H9 (cell line): ENCODE data around the gene PRPH2. TPM values are rescaled to one million over a fixed set of nuclear protein-coding genes. Genes with fewer than 3 reads are reported as not detected.

Experiments
- DNase-seq: peaks from one replicate; pipeline ENCODE4 v3.0.0-alpha.2; 2017
- H2AFZ ChIP-seq: one replicate; pipeline ENCODE4 v1.6.1; 2013; ENCODE audit warnings: mild to moderate bottlenecking, low read length, control low read depth, moderate library complexity
- H2AK5ac ChIP-seq: 2 replicates; pipeline ENCODE4 v1.6.1; 2013; ENCODE audit warnings: low read length, control low read depth, mixed read lengths; ENCODE audit not compliant: insufficient read length
- H2BK120ac ChIP-seq: one replicate; pipeline ENCODE4 v1.6.1; 2013; ENCODE audit warnings: low read depth, mild to moderate bottlenecking, low read length, control low read depth, inconsistent platforms; ENCODE audit not compliant: poor library complexity, severe bottlenecking
- H2BK12ac ChIP-seq: 2 replicates; pipeline ENCODE4 v1.6.1; 2013; ENCODE audit warnings: low read length, control low read depth, mixed read lengths, low read depth; ENCODE audit not compliant: insufficient read length
- H2BK15ac ChIP-seq: 2 replicates; pipeline ENCODE4 v1.6.1; 2013; ENCODE audit warnings: low read depth, low read length, control low read depth
- H2BK20ac ChIP-seq: one replicate; pipeline ENCODE4 v1.6.1; 2013; ENCODE audit warnings: low read depth, mild to moderate bottlenecking, low read length, control low read depth, inconsistent platforms; ENCODE audit not compliant: poor library complexity, severe bottlenecking
- H2BK5ac ChIP-seq: 2 replicates; pipeline ENCODE4 v1.6.1; 2013; ENCODE audit warnings: low read length, control low read depth, mixed read lengths; ENCODE audit not compliant: insufficient read length
- H3K14ac ChIP-seq: 2 replicates; pipeline ENCODE4 v1.6.1; 2013; ENCODE audit warnings: low read length, control low read depth; ENCODE audit not compliant: insufficient read depth
- H3K18ac ChIP-seq: 2 replicates; pipeline ENCODE4 v1.6.1; 2013; ENCODE audit warnings: low read depth, mild to moderate bottlenecking, mixed read lengths, low read length, control low read depth; ENCODE audit not compliant: insufficient read length
- H3K23ac ChIP-seq: 2 replicates; pipeline ENCODE4 v1.6.1; 2013; ENCODE audit warnings: low read length, control low read depth, mixed read lengths, low read depth; ENCODE audit not compliant: insufficient read length
- H3K23me2 ChIP-seq: 2 replicates; pipeline ENCODE4 v1.6.1; 2013; ENCODE audit warnings: low read depth, mild to moderate bottlenecking, mixed read lengths, low read length, control low read depth; ENCODE audit not compliant: insufficient read length, poor library complexity, severe bottlenecking
- H3K27ac ChIP-seq: 2 replicates; pipeline ENCODE4 v1.5.1; 2013; ENCODE audit warnings: low read length, control low read depth, mixed read lengths, low read depth; ENCODE audit not compliant: insufficient read length
- H3K27me3 ChIP-seq: 2 replicates; pipeline ENCODE4 v1.6.1; 2013; ENCODE audit warnings: low read length, control low read depth, inconsistent platforms; ENCODE audit not compliant: insufficient read depth
- H3K4ac ChIP-seq: 2 replicates; pipeline ENCODE4 v1.6.1; 2013; ENCODE audit warnings: low read depth, mild to moderate bottlenecking, control low read depth, inconsistent platforms, low read length, moderate library complexity
- H3K4me1 ChIP-seq: 2 replicates; pipeline ENCODE4 v1.6.1; 2013; ENCODE audit warnings: low read length, control low read depth, inconsistent platforms; ENCODE audit not compliant: insufficient read depth
- H3K4me2 ChIP-seq: 2 replicates; pipeline ENCODE4 v1.6.1; 2013; ENCODE audit warnings: low read length, control low read depth, mixed read lengths; ENCODE audit not compliant: insufficient read length, insufficient read depth
- H3K56ac ChIP-seq: 2 replicates; pipeline ENCODE4 v1.6.1; 2013; ENCODE audit warnings: low read depth, mild to moderate bottlenecking, mixed read lengths, low read length, control low read depth; ENCODE audit not compliant: insufficient read length
- H3K79me1 ChIP-seq: 2 replicates; pipeline ENCODE4 v1.6.1; 2013; ENCODE audit warnings: low read depth, mild to moderate bottlenecking, moderate library complexity, low read length, control low read depth, inconsistent platforms; ENCODE audit not compliant: insufficient read depth, poor library complexity, severe bottlenecking
- H3K79me2 ChIP-seq: 2 replicates; pipeline ENCODE4 v1.6.1; 2013; ENCODE audit warnings: low read length, control low read depth, inconsistent platforms; ENCODE audit not compliant: insufficient read depth
- H3K9ac ChIP-seq: 2 replicates; pipeline ENCODE4 v1.6.1; 2013; ENCODE audit warnings: low read length, control low read depth, mixed read lengths; ENCODE audit not compliant: insufficient read length; ENCODE audit errors: extremely low read depth
- H3K9me3 ChIP-seq: one replicate; pipeline ENCODE4 v1.6.1; 2013; ENCODE audit warnings: low read depth, low read length, inconsistent platforms; ENCODE audit not compliant: control insufficient read depth
- H3T11ph ChIP-seq: one replicate; pipeline ENCODE4 v1.6.1; 2013; ENCODE audit warnings: mild to moderate bottlenecking, low read length, control low read depth, inconsistent platforms
- H4K20me1 ChIP-seq: one replicate; pipeline ENCODE4 v1.6.1; 2013; ENCODE audit not compliant: control insufficient read depth, insufficient read length, insufficient read depth
- H4K5ac ChIP-seq: 2 replicates; pipeline ENCODE4 v1.6.1; 2013; ENCODE audit warnings: low read depth, mild to moderate bottlenecking, mixed read lengths, low read length, control low read depth; ENCODE audit not compliant: insufficient read length
- H4K8ac ChIP-seq: replicated peaks from 2 replicates; pipeline ENCODE4 v1.6.1; 2013; ENCODE audit warnings: low read length, control low read depth, mixed read lengths, low read depth; ENCODE audit not compliant: insufficient read length
- H4K91ac ChIP-seq: 2 replicates; pipeline ENCODE4 v1.6.1; 2013; ENCODE audit warnings: low read depth, mild to moderate bottlenecking, moderate library complexity, mixed read lengths, low read length, control low read depth; ENCODE audit not compliant: insufficient read length
- H3K27ac Mint-ChIP-seq, 3 experiments: 2 replicates in 2 of 3; 3 replicates in 1 of 3; pipeline ENCODE4 v1.8.0; 2020 to 2021; ENCODE audit warnings: mixed read lengths in 3 of 3, mild to moderate bottlenecking in 1 of 3, moderate library complexity in 1 of 3
- H3K27me3 Mint-ChIP-seq: 2 replicates; pipeline ENCODE4 v1.8.0; 2021; ENCODE audit warnings: low read depth, mild to moderate bottlenecking, moderate library complexity, mixed read lengths
- H3K36me3 Mint-ChIP-seq, 3 experiments: 2 replicates in 2 of 3; 3 replicates in 1 of 3; pipeline ENCODE4 v1.8.0; 2020 to 2021; ENCODE audit warnings: low read depth in 3 of 3, mixed read lengths in 3 of 3; ENCODE audit not compliant: insufficient read depth in 1 of 3
- H3K4me1 Mint-ChIP-seq, 2 experiments: 2 replicates each; pipeline ENCODE4 v1.8.0; 2020; ENCODE audit warnings: mixed read lengths in 2 of 2
- H3K4me3 Mint-ChIP-seq, 2 experiments: 2 replicates in 1 of 2; 3 replicates in 1 of 2; pipeline ENCODE4 v1.8.0; 2020 to 2021; ENCODE audit warnings: mild to moderate bottlenecking in 2 of 2, mixed read lengths in 2 of 2, moderate library complexity in 1 of 2
- H3K9me3 Mint-ChIP-seq, 2 experiments: 2 replicates in 1 of 2; 3 replicates in 1 of 2; pipeline ENCODE4 v1.8.0; 2020; ENCODE audit warnings: mild to moderate bottlenecking in 2 of 2, mixed read lengths in 2 of 2, moderate library complexity in 1 of 2
- CTCF ChIP-seq: fragments of 200-600 bp; sonication (generic); conservative IDR thresholded peaks from 3 replicates; pipeline ENCODE4 v1.8.0; 2021; ENCODE audit warnings: antibody characterized with exemption, mild to moderate bottlenecking
- WGBS: extraction: QIAGEN DNeasy Blood & Tissue Kit; methylation state at CpG from one replicate; pipeline ENCODE4 v1.1.7; 2013; ENCODE audit warnings: missing lambda C conversion rate, low lambda C conversion rate, mixed read lengths; ENCODE audit not compliant: insufficient read length; ENCODE audit errors: extremely low coverage; 5-methylcytosine and 5-hydroxymethylcytosine counted together
- total RNA-seq: library from RNA; stranded (reverse); gene quantifications from 2 replicates; pipeline ENCODE4 v1.2.1, GENCODE V29; 2021

Gene PRPH2
- total RNA-seq, 1 experiment from 2014 or later = 0.31 TPM

GRCh38 chr6:42690151-42690702, 32.2 kb downstream of the PRPH2 start:
- H3K4me1 Mint-ChIP-seq = no peaks in the 10 kb centered on the region
- no peak overlapping the region for H2BK120ac ChIP-seq
- no peak for DNase-seq
- H3K56ac ChIP-seq = no peak overlapping the region
- no peak overlapping the region for H3K4me2 ChIP-seq
- H3K9me3 ChIP-seq = no peaks in the 10 kb centered on the region
- no peak overlapping the region; a peak in 1 of 7 replicates for H3K27ac Mint-ChIP-seq
- no CpG with 5 or more reads among the region's 5 CpGs for WGBS
- no peaks in the 10 kb centered on the region for H3K27me3 Mint-ChIP-seq
- no peaks in the 10 kb centered on the region for H3K27me3 ChIP-seq
- no peaks in the 10 kb centered on the region for H3K23me2 ChIP-seq
- no peak overlapping the region for H2AFZ ChIP-seq
- no peak overlapping the region for H3K18ac ChIP-seq
- no peak for TF ChIP-seq CTCF
- H3K4ac ChIP-seq = no peak overlapping the region
- H3K23ac ChIP-seq = no peak overlapping the region
- H3K4me3 Mint-ChIP-seq = no peak overlapping the region
- H3K14ac ChIP-seq = no peak overlapping the region
- H3T11ph ChIP-seq = no peak overlapping the region
- H4K8ac ChIP-seq = no peak overlapping the region
- H2BK12ac ChIP-seq = no peak overlapping the region
- no peaks in the 10 kb centered on the region for H4K20me1 ChIP-seq
- no peak overlapping the region for H4K5ac ChIP-seq
- H3K9me3 Mint-ChIP-seq = peaks cover 3 to 13% of the 10 kb centered on the region in 2 experiments; a peak in 3 of 5 replicates
- no peaks in the 10 kb centered on the region for H3K79me2 ChIP-seq
- H3K79me1 ChIP-seq = no peaks in the 10 kb centered on the region
- no peak overlapping the region for H2BK20ac ChIP-seq
- no peaks in the 10 kb centered on the region for H3K4me1 ChIP-seq
- H4K91ac ChIP-seq = no peak overlapping the region
- no peak overlapping the region for H2BK15ac ChIP-seq
- H3K27ac ChIP-seq = no peak overlapping the region
- peaks cover 36 to 74% (median 59%) of the 10 kb centered on the region in 3 experiments for H3K36me3 Mint-ChIP-seq
- H2AK5ac ChIP-seq = no peak overlapping the region
- no peak overlapping the region for H2BK5ac ChIP-seq
- H3K9ac ChIP-seq = no peak overlapping the region
